Brain microvascular endothelial cell (primary cell): ENCODE measurements around the gene RMI2.
A peak's percentile ranks its signal among the peaks of the same experiment; 100 is the strongest.
"Not testable (repeated sequence)": the region's sequence is repeated elsewhere in the genome, so short reads cannot be mapped to it uniquely, and the experiment has no call there.

Experiments
- DNase-seq: peaks from one replicate; pipeline ENCODE4 v3.0.0-alpha.2; 2020
- H3K27ac ChIP-seq: fragments of 250-450 bp; sonication (Bioruptor Pico); 2 replicates; pipeline ENCODE4 v1.5.1; 2020; ENCODE audit warnings: mild to moderate bottlenecking, moderate library complexity
- H3K27me3 ChIP-seq: fragments of 250-450 bp; sonication (Bioruptor Pico); replicated peaks from 2 replicates; pipeline ENCODE4 v1.5.1; 2020; ENCODE audit warnings: mild to moderate bottlenecking
- H3K36me3 ChIP-seq: fragments of 250-450 bp; sonication (Bioruptor Pico); replicated peaks from 2 replicates; pipeline ENCODE4 v1.5.1; 2020; ENCODE audit warnings: mild to moderate bottlenecking
- H3K4me3 ChIP-seq: 2 replicates; pipeline ENCODE4 v1.5.1; 2011; ENCODE audit warnings: low read depth, mild to moderate bottlenecking, control low read depth, low read length, moderate library complexity
- CTCF ChIP-seq: IDR thresholded peaks from 2 replicates; pipeline ENCODE4 v1.5.1; 2011; ENCODE audit warnings: low read depth, mild to moderate bottlenecking, moderate library complexity, low read length, control low read depth, inconsistent platforms; ENCODE audit errors: missing control alignments
- in situ Hi-C: cut with HindIII; loops from 2 replicates; pipeline ENCODE4 v1.10.0; 2017; ENCODE audit warnings: low sequenced_read_pairs, low pct_ligation_motif_present

The RMI2 gene

GRCh38 chr16:11363927-11364258, 18.6 kb downstream of the RMI2 start:
- in situ Hi-C loops: loop anchor here (25.0 kb wide), 1 partner anchor 402 kb away; no protein-coding TSS in a partner anchor
- H3K4me3 ChIP-seq: no peak overlapping the region
- no peak for DNase-seq
- no peak for TF ChIP-seq CTCF
- H3K27ac ChIP-seq: peak overlapping the region; percentile 24
- H3K36me3 ChIP-seq: no peaks in the 10 kb centered on the region
- no peaks in the 10 kb centered on the region for H3K27me3 ChIP-seq

GRCh38 chr16:11367483-11367906, 22.2 kb downstream of the RMI2 start:
- Histone ChIP-seq H3K4me3 (no peak overlapping the region), H3K27ac (no peak overlapping the region), H3K36me3 (no peaks in the 10 kb centered on the region), H3K27me3 (no peaks in the 10 kb centered on the region)
- DNase-seq: no peak
- in situ Hi-C loops: loop anchor here (25.0 kb wide), 1 partner anchor 405 kb away; no protein-coding TSS in a partner anchor
- TF ChIP-seq CTCF: no peak

GRCh38 chr16:11370084-11370931, 25.0 kb downstream of the RMI2 start:
- Histone ChIP-seq H3K27me3 (no peaks in the 10 kb centered on the region), H3K27ac (no peak overlapping the region), H3K36me3 (no peaks in the 10 kb centered on the region), H3K4me3 (no peak overlapping the region)
- in situ Hi-C loops: loop anchor here (25.0 kb wide), 1 partner anchor 408 kb away; no protein-coding TSS in a partner anchor
- DNase-seq: no peak
- TF ChIP-seq CTCF: no peak

GRCh38 chr16:11370932-11371279, 25.6 kb downstream of the RMI2 start:
- H3K4me3 ChIP-seq, H3K27me3 ChIP-seq, H3K27ac ChIP-seq, H3K36me3 ChIP-seq, DNase-seq: not testable (repeated sequence)
- in situ Hi-C loops: loop anchor here (25.0 kb wide), 1 partner anchor 409 kb away; no protein-coding TSS in a partner anchor

GRCh38 chr16:11372073-11372828, 27.0 kb downstream of the RMI2 start:
- in situ Hi-C loops: loop anchor here (25.0 kb wide), 1 partner anchor 410 kb away; no protein-coding TSS in a partner anchor
- H3K36me3 ChIP-seq: no peaks in the 10 kb centered on the region
- no peaks in the 10 kb centered on the region for H3K27me3 ChIP-seq
- no peak overlapping the region for H3K4me3 ChIP-seq
- no peak overlapping the region for H3K27ac ChIP-seq
- no peak for TF ChIP-seq CTCF
- no peak for DNase-seq

DNA sequence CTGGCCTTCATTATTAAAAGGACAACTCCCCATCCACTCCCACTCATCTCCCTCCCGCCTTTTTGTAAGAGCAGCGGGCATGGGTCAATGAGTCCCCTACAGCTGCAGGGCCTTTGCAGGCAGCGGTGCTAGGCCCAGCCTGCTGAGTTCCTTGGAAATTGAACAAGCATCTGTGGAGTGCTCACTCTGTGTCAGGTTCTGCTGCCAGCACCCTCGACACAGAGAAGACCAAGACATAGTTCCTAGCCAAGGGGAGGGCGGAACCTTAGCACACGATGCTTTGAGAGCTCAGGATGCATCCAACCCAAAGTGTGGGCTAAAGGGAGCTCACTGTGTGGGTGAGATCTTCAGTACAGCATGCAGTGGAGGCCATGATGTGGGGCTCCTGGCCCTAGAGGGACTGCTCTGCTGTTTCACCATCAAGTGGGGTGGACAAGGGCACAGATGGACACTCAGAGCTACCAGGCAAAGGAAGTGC, 27.6 kb downstream of the RMI2 start:
- H3K4me3 ChIP-seq: no peak overlapping the region
- DNase-seq: no peak
- in situ Hi-C loops: loop anchor here (25.0 kb wide), 1 partner anchor 411 kb away; no protein-coding TSS in a partner anchor
- H3K36me3 ChIP-seq: no peaks in the 10 kb centered on the region
- no peak for TF ChIP-seq CTCF
- H3K27ac ChIP-seq: no peak overlapping the region
- no peaks in the 10 kb centered on the region for H3K27me3 ChIP-seq
